ENCODE measurements around the gene MAP4K2.
"Not testable (repeated sequence)": the region's sequence is repeated elsewhere in the genome, so short reads cannot be mapped to it uniquely, and the experiment has no call there.

Gene MAP4K2

DNA sequence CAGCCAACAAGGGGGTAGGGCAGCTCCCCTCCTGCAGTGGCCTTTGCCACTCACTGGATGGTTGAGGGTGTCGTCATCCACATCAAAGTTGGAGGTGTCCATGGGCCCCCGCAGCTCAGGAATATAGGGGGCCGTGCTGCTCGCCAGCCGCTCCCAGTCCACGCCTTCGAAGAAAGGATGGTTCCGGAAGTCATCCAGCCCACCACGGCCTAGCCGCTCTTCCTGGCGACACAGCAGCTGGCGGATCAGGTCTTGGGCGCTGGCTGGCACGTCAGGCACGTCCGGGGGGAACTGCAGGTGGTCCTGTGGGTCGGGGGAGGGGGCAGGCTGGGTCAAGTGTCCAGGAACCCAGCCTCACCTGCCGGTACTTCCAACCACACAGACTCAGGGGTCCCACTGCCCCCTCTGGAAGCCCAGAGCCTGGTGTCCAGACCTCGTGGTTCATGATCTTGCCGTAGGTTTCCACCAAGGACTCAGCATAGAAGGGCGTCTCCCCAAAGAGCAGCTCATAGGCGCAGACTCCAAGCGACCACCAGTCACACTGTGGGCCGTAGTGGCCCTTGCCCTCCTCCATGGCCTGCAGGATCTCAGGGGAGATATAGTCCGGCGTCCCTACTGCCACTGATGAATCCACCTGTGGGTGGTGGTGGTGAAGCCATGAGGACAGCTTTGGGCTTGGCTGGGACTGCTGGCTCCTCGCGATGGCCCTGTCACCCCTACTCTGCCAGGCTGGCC, 35.8 kb upstream of the MAP4K2 start:
- no peak for DNase-seq

DNA sequence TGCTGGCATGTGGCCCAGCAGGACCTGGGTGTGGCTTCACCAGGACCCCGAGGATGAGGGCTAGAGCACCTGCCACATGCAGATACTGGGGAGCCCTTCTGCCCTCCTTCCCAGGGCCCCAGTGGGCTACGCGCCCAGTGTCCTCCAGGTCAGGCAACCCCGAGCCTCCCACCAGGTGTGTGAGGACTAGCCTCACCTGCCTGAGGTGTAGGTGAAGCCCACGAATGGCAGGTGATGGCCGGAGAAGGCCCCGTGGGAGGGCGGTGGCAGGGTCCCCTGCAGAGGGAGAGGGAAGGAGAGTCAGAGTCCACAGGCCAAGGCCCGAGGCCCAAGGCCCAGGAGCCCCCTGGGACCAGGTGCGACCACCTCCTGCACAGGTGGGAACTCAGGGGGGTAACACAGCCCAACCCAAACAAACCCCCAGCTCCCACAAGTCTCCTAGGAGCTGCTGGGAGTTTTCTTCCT, 34.9 kb upstream of the MAP4K2 start:
- DNase-seq: no peak

DNA sequence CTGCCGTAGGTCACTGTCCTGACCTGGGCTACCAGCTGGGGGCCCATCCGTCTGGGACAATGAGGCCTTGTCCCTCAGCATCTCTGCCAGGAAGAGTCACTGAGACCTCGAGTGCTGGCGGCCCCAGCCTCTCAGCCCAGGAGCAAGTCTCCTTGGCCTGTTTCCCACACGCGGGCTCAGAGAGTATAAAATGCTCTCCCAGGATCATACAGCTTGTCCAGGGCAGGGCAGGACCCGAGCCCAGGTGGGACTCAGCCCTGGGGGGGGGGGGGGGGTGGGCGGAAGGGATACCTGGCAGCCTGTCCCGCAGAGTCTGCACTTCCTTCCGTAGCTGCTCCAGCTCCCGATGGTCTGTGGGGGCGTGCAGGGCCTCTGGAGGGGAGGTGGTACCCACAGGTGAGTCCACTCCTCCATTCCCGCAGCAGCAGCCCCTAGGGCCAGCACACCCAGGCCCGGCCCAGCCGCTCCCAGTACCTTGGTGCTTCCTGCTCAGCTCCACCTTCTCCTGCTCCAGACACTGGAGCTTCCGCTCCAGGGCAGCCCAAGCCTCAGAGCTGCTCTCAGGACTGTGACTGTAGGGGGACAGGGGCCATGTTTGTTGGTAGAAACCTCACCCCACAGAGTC, 33.5 kb upstream of the MAP4K2 start:
- DNase-seq: no peak

DNA sequence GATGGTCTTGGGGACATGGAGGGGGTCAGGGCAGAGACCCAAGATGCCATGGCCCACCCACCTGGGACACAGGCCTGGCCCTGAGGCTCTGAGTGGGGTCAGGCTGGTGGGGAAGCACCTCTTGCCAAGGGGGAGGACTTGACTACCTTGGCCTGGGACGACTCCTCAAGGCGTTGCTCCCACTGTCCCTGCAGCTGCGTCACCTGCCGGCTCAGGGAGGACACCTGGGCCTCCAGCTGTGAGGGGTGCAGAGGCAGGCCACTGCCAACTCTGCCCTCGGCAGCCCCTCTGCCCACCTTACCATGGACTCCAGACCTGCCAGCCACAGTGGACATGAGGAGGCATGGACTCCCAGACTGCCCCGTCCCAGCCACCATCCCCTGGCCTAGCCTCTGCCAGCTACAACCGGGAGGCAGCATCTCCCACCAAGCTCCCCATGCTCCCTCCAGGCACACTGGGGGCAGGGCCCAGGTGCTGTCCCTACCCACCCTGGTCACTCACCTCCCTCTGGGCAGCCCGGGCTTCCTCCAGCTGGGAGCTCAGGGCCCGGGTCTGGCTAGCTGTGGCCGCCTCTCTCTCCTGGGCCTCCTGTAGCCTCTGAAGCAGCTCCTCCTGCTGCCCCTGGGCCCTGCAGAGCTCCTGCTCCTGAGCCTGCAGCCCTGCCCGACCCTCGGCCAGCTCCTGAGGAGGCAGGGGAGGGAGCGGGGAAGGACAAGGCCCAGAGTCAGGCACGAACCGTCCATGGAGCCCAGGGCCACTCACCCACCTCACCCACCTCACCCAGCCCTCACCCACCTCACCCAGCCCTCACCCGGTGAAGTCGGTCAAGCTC, 32.8 kb upstream of the MAP4K2 start:
- DNase-seq: no peak

DNA sequence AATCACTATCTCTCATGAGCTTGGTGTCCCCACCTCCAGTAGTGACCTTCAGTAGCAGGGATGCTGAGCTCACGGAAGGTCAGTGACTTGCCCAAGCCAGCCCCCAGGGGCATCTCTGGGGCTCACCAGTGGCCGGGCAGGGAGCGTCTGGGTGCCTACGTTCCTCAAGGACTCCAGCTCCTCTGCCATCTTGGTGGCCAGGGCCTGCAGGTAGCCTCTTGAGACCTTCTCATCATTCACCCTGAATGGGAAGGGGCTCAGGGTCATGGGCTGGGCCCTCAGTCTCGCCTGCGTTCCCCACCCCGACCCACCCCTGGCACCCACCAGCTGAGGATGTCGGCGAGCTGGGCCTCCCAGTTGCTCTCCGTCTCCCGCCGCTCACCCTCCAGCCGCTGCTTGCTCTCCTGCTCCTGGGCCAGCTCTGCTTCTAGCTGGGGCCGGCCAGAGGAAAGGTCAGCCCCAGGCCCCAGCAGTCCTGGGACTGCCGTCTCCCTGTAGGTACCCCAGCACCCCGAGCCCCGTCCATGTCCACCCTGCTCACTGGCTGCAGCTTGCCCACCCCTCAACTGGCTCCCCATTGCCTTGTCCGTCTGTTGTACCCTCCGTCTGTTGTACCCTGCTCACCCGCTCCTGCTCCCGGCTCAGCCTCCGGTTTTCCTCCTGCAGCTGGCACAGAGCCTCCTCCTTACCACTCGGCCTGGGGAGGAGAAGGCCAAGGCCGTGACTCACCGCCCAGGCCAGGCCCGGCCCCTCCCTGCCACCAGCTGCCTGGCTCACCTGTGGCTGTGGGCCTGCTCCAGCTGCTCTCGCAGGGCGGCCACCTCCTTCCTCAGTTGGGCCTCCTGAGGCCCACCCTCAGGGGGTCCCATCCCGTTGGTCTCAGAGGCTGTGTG, 32.0 kb upstream of the MAP4K2 start:
- no peak for DNase-seq

DNA sequence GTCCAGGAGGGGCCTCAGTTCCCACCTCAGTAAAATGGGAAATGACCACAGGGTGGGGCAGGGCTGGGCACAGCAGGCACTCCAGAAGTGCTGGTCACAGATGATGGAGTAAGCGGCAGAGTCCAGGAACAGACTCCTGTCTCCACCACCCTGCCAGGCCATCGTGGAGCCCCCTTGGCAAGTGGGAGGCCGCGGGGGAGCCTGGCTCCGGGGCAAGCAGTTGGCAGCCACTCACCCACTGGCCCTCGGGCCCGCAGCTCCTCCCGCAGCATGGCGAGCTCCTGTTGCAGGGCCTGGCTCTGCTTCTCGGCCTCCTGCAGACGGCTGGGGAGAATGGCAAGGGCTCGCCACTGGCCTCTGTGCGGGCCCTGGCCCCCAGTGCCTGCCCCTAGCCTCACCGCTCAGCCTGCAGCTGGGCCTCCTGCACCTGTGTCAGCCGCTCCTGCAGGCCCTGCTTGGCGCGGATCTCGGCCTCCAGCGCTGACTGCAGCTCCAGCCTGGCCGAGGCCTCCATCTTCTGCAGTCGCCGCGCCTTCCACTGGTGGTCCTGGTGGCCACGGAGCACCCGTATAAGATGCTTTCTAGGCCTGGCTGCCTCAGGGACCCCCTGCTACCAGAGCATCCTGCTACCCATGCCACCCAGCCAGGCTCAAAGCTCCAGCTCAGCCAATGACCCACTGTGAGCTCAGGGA, 31.2 kb upstream of the MAP4K2 start:
- DNase-seq: no peak

DNA sequence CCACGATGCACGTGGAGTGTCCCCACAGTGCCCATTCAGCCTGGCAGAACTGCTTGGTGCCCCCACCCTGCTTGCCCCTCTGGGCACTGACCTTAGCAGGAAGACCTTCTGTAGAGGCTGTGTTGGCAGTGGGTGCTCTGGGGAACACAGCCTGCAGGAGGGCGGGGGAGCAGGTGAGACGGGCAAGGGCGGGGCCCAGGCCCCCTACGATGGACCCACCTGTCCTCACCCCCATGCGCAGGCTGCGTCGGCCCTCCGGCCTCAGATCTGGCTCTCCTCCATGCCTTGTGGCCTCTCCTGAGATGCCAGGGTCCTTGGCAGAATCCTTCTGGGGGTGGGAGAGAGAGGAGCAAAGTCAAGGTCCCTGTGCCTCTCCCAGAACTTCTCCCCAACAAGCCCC, 30.5 kb upstream of the MAP4K2 start:
- DNase-seq: no peak

DNA sequence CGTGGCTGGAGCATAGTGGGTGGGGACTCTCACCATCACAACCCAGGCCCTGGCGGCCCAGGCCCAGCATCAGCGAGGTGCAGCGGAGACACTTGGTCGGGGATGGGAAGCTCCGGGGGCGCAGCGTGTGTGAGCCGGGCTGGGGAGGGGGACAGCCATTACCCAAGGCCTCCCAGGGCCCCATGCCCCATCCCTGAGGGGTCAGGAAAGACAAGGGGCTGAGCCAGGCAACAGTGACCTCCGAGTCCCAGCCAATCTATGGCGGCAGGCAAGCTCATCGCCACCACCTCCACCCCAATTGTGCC, 30.1 kb upstream of the MAP4K2 start:
- DNase-seq: no peak

DNA sequence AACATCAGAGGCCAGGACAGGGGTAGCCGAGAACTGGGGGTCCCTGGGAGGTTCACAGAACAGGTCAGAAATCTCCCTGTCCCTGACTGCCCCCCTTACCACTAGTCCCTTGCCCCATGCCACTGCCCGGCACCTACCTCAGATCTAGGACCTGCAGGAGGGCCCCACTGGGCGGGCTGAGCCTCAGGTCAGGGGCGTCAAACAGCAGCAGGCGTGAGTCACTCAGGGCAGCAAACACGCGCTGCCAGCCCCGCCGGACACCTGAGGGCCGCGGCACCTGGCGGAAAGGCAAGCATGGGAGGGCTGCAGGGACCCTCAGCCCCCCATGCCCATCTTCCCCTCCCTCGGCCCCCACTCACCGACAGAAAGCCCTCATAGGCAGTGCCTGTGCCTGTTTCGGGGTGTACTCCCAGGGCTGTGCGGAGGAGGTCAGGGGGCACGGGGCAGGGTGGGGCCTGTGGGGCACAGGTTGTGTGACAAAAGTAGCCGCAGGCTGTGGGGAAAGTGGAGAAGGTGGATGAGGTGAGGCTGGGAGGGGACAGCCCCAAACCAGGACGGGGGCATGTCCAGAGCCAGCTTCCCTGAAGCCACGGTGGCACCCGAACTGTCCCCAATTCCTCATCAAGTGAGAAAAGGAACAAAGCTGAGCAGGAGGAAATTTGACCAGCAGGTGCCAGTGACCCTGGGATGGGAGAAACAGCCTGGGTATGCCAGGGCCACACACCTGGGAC, 29.6 kb upstream of the MAP4K2 start:
- DNase-seq: no peak

DNA sequence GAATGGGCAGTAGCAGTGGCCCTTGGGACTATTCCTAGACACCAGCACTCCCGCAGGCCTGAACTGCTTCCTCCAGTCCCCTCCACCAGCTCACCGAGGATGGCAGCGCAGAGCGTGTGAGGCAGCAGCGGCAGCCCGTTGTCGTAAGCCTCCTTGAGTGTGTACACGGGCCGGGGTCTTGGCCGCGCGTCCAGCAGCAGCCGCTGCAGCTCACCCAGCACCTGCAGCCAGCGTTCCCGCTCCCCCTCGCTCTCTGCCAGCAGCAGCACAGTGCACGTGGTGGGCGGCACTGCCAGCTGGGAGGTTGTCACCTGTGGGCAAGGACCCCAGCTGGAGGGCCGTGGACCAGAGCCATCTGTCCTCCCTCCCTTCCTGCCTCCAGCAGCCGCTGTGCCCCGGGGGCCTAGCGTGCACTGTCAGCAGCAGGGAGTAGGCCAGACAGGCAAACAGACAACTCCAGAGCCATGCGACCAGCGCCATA, 28.4 kb upstream of the MAP4K2 start:
- DNase-seq: no peak

DNA sequence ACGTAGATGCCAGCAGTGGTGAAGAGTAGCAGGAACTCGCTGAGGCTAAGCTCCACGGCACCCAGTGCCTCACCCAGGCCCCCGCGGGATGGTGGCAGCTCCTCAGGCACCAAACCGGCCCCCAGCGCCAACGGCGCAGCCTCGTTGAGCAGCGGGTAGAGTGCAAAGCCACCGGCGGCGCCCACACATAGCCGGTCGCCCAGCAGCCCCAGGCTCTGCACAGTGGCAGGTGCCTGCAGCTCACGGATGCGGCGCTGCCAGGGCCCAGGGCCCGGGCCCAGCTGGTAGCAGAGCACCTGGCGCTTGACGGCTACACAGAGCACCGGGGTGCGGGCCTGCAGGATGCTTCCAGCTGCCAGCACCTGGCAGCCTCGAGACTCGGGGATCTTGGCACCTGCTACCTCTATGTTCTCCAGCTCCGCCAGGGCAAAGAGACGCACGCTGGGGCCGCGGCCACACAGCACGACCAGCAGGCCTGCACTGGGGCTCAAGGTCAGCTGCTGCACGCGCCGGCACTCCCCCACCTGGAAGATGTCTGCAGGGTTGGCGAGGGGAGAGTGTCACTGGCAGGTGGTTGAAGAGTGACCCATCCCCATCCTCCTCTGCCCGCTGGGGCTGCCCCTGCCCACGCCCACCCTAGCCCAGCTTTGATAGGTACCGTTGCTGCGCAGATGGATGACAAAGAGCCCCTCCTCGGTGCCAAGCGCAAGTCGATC, 26.7 kb upstream of the MAP4K2 start:
- DNase-seq: no peak

DNA sequence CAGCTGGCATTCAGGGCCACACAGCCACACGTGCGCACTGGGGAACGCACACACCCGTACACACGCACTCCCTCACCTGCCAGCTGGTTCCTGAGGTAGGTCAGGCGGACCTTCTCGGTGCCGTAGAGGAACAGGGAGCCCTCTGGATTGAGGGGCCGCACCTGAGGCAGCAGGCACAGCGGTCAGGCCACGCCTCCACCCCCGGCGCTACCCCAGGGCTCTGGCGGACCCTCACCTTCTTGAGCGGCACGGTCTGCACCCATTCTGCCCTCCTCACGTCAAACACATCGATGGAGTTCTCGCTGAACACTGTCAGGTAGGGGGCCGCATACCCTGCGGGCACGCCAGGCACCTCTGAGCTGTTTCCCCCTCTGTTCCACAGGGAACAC, 24.4 kb upstream of the MAP4K2 start:
- no peak for DNase-seq

DNA sequence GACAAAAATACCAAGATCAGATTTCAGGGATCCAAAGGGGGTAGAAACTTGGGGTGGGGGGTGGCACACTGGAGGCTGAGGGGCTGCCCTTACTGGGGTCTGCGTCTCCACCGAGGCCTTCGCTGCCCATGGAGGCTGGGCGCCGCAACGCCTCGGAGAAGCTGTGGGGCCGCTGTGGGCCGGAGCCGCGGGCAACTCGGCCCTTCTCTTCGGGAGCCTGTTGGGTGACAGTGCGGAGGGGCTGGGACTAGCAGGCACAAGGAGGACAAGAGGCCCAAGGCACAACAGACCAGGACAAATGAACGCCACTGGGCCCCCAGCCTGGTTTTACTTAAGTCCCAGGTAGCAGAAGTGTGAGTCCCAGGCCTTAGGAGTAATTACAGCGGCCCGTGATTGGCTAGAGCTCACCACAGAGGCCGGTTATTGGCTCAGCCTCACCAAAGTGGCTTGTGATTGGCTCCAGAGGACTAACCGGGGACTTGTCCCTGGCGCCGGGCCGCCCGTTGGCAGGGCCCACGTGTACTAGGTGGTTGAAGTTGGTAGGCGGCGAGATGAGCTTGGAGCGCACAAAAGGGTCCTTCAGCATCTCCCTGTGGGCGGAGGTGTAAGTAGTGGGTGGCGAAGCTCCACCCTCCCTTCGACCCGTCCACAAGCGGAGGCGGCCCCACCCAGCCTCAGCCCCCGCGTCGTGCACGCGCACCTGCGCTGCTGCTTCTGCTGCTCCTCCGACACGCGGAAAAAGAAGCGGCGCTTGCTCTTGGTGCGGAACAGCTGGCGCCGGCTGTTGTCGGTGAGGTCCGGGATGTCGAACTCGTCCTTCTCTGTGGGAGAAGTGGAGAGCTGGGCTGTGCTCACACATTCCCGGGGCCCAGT, 23.8 kb upstream of the MAP4K2 start:
- DNase-seq: no peak

DNA sequence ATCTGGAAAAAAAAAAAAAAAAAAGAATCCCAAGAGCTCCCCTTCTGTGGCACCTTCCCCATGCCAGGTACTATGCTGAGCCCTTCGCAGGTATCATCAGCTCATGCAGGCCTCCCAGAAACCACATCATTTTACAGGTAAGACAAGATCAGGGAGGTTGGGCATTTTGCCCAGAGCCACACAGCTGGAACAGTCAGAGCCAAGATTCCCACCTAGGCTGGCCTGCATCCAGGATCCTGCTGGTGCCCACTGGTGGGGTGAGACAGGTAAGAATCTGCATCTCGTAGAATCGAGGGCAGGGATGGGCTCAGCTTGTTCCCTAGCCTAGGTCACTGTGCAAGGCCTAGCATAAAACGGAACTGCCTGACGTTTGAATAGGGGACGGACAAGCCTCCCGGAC, 23.0 kb upstream of the MAP4K2 start:
- DNase-seq: no peak

DNA sequence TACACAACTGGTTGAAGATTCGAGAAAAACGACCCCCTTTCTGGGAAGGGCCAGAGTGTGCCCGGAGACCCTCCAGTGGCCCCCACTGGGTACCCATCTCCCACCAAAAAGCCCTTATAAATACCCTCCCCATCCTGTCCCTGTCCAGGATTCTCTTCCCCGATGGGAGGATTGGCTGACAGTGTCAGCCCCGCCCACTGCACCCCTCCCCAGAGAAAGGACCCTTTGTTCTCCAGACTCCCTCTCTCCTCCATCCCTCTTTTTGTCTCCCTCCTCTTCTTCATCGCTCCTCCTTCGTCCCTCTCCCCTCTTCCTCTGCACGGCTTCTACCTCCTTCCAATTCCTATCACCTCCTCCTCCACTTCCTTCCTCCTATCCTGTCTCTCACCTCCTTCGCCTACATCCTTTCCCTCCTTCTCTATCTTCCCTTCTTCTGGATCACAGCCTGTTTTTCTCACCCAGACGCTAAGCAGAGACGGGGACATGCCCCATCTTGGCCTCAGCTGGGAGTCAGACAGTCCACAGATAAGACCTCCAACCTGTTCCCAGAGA, 20.6 kb upstream of the MAP4K2 start:
- DNase-seq: no peak

DNA sequence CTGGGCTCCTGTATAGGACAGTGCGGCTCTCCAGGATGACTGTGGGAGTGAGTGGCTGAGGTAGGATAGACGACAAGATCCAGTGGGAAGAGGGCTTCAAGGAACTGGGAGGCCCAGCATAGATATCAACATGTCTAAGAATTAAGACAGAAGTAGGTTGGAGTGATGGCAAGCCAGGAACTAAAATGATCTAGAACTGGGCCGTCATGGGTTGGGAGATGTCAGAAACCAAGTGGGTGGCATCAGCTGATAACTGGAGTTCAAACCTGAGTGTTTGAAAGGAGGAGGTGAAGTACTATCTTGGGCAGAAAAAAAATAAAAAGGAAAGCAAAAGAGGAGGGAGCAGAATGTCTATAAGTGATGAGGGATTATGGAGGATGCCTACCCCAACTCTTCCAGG, 14.5 kb upstream of the MAP4K2 start:
- no peak for DNase-seq

DNA sequence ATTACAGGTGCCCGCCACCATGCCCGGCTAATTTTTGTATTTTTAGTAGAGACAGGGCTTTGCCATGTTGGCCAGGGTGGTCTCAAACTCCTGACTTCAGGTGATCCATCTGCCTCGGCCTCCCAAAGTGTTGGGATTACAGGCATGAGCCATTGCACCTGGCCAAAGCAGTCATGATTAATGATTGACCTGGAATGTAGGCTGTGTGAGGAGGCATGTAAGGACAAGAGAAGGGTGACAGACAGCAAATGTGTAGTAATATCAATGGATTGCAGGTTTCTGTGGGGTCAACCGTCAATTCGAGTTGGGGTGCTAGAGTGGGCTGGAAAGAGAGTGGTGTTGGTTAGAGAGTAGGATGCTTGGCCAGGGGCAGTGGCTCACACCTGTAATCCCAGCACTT, 12.4 kb upstream of the MAP4K2 start:
- not testable (repeated sequence) for DNase-seq

DNA sequence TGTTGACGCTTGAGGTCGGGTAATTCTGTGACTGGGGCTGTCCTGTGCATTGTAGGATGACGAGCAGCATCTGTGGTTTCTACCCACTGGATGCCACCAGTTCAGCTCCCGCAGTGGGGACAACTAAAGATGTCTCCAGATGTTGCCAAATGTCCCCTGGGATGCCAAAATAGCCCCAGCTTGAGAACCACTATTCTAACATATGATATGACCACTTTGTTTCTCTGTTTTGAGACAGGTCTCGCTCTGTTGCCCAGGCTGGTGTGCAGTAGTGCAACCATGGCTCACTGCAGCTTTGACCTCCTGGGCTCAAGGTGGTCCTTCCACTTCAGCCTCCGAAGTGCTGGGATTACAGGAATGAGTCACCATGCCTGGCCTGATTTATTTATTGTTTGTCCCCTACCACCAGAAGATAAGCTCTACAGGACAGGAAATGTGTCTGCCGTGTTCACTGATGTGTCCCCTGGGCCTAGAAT, 11.7 kb upstream of the MAP4K2 start:
- DNase-seq: no peak

DNA sequence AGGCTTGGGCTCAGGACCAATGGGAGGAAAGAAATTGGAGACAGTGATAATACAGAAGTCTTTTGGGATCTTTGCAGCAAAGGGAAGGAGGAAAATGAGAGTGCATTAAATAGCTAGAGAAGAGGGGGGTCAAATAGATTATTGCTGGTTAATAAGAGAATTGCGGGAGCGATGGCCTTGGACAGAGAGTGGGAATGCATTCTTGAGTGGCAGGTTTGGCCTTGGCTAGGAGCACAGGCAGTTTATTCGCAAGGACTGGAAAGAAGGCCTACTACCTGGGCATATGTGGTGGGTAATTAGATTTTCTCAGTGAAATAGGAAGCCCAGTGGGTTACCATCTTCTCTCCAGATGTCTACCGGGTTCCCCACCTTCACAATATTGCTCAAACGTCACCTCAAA, 10.8 kb upstream of the MAP4K2 start:
- no peak for DNase-seq

All from activated CD4-positive, alpha-beta T cell treated with anti-CD3 and anti-CD28 coated beads, Interleukin-2, amount 50 U/mL, for 1 hour (primary cell).